IMR-90 (cell line): ENCODE results near the gene PRPF8.

Source experiments
- BHLHE40 ChIP-seq: fragments of 150-350 bp; IDR thresholded peaks from 2 replicates; pipeline ENCODE4 v1.6.1; 2016; ENCODE audit warnings: mild to moderate bottlenecking, low read depth, low read length
- CEBPB ChIP-seq: IDR thresholded peaks from 2 replicates; pipeline ENCODE4 v1.6.1; 2012; ENCODE audit warnings: low read depth, low read length, improper control_type of control experiment
- CTCF ChIP-seq: conservative IDR thresholded peaks from 2 replicates; pipeline ENCODE4 v1.5.1; 2012; ENCODE audit warnings: mild to moderate bottlenecking, low read depth, low read length, improper control_type of control experiment
- FOS ChIP-seq: fragments of 150-350 bp; IDR thresholded peaks from 2 replicates; pipeline ENCODE4 v1.6.1; 2016; ENCODE audit warnings: low read depth, low read length
- MAFK ChIP-seq: IDR thresholded peaks from 2 replicates; pipeline ENCODE4 v1.6.1; 2012; ENCODE audit warnings: low read depth, low read length, improper control_type of control experiment
- POLR2A ChIP-seq: IDR thresholded peaks from 2 replicates; pipeline ENCODE4 v1.6.1; 2012; ENCODE audit warnings: mild to moderate bottlenecking, low read depth, low read length
- RAD21 ChIP-seq: IDR thresholded peaks from 2 replicates; pipeline ENCODE4 v1.6.1; 2012; ENCODE audit warnings: low read length, improper control_type of control experiment
- RCOR1 ChIP-seq: IDR thresholded peaks from 2 replicates; pipeline ENCODE4 v1.6.1; 2012; ENCODE audit warnings: mild to moderate bottlenecking, low read length, improper control_type of control experiment; ENCODE audit not compliant: insufficient replicate concordance
- SMC3 ChIP-seq: fragments of 150-350 bp; IDR thresholded peaks from 2 replicates; pipeline ENCODE4 v1.6.1; 2016; ENCODE audit warnings: low read depth, mild to moderate bottlenecking, antibody characterized with exemption, low read length, moderate library complexity

- TF ChIP-seq FOS (no peak), BHLHE40 (no peak), CTCF (no peak), CEBPB (peak; percentile 39; the same call in 1 of the 2 replicates), RAD21 (no peak), POLR2A (peak; percentile 84), MAFK (no peak), RCOR1 (no peak), SMC3 (no peak)
Observed at GRCh38 chr17:1709971-1710806, 25.5 kb upstream of the PRPF8 start, which contains the start of gene TLCD2.
